ENCODE data around the gene MS4A4A.

MS4A4A gene

GRCh38 chr11:60357771-60358170, 77.3 kb downstream of the MS4A4A start:
- DNase-seq, result no peak

Measured in EL (cell line).